GM18502 (cell line): ENCODE results near the gene MEIS2.

Experiments used
- ATAC-seq: cut with Tn5 transposase; IDR thresholded peaks from one replicate; pipeline ENCODE4 v1.9.1; 2021; ENCODE audit warnings: mild to moderate bottlenecking; ENCODE audit not compliant: unreplicated experiment, poor library complexity

MEIS2 gene

DNA sequence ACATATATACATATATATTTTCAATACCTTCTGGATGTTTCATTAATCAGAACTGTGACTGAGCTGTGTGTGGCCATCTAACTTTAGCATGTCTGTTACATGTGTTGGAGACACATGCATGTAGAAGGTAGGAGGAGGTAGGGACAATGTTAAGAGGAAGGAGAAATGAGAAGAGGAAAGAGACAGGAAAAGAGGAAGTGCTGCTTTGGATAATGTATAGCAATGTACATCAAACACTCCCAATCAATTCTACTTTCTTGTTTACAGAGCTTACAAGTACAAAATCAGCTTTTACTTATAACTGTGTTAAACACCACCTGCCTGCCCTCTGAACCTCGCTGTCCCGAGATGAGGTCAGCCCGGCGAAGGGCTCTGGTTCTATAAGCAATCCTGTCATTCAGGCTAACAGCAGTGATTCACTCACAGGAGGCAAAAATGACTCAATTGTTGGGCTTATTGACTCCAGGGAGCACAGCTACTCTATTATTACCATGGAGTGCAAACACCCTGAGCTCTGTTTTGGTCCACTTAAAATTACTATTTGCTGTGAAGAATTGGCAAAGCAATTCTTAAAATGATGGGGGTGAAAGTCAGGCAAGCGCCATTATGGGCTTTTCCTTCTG lies 188.9 kb downstream of the MEIS2 start:
- ATAC-seq = no peak

DNA sequence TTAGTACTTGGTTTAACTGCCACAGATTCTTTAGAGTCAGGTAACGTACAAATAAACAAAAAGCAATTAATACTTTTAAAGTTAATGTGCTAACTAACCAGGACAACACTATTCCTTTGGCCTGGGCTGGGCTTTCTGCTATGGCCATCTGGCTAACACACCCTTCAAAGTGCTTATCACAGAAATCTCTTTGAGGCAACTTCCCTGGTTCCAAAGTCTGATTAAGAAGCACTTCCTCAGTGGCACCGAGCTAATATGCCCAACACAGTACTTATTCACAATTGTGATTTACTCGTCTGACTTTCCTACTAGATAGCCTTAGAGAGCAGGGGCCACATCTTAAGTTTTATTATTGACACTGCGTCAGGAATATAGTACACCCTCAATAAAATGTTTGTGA lies 191.4 kb downstream of the MEIS2 start:
- ATAC-seq = no peak

DNA sequence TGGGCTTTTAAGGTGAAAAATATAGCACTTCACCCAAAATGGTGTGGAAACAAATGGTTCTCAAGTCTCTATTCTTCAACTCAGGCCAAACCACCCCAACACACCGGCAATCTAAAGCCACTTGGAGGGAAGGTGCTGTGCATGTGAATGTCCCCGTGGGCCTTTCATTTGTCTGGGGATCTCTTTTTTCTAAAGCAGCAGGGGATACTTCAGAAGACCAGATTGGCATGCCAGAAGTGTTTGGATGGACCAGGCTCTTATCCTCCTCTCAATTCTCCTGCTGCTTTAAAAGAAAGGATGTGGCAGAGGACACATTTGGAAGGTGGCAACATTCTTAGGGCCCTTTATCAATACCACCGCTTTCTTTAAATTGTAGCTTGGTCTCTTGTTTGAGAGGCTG lies 193.1 kb downstream of the MEIS2 start:
- ATAC-seq = no peak

DNA sequence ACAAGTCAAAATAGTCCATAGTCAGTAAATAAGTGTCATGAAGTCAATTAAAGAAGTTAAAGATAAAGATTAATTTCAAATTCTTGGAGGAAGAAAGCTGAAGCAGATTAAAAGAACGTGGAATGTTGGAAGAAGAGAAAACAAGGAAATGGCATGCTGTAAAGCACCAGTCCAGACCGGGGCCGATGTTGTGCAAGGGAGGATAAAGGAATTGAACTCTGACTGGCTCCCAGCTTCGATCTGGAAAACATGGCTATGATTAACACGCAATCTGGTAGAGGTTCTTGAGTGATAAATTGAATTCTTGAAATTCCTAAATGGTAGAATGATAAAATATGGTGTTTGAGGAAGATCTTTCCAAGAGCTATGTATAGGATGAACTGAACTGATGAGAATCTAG lies 194.4 kb downstream of the MEIS2 start:
- no peak for ATAC-seq

DNA sequence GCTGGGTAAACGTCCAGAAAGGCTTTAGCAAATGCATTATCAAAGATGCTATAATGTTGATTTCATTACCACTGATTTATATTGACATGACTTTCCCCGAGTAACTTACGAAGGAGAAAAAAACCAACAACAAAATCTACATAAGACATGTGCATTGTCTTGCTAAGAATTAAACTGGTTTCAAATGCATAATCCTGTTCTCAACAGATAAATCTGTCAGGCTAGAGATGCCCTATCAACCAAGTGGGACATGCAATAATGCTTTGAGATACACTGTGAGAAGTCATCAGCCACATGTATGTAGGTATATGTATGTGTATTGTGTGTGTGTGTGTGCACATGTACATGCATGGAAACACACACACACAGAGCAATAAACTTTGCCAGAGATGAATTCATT lies 195.6 kb downstream of the MEIS2 start:
- no peak for ATAC-seq

DNA sequence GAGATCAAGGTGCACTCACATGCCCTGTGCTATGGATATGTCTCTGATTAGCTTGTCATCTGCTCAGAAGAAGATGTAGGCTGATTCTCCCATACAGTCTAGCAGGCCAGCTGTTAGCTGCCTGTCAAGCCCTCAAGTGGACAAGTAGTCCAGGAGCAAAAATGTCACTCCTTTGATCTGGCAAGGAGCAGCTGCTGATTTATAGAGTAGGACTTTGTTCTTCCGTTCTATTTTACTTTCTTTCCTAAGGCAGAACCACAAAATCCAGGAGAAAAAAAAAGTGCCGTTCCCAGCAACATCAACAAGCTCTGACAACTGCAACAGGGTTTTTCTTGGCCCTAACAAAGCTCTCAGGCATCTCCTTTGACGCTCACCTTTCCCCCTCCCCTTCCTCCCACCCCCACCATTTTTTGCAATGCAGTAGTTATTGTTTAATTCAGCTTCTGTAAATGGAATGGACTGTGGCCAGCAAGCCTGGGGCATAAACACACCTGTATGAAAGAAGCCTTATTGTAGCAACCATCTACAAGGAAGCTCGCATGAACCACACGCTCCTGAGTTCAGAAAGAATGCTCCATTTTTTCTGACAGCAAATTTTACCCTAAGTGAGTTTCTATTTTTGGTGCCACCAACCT lies 196.3 kb downstream of the MEIS2 start:
- ATAC-seq = no peak

DNA sequence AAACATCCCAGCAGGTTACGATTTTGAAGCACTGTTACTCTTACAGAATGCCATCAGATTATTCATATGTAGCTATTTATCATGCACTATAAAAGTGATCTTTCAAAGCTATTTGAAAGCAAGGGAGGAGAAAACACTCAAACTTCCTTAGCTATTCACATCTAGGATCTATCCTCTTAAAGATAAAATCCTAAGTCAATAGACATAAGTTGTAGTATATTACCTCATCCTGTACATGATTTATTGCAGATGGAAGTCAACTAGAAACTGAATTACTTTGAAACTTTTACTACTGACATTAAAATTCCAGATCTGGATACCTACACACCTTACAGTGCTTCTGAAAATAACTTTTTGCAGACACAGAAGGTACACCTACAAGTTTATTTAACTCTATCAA lies 197.2 kb downstream of the MEIS2 start:
- no peak for ATAC-seq

DNA sequence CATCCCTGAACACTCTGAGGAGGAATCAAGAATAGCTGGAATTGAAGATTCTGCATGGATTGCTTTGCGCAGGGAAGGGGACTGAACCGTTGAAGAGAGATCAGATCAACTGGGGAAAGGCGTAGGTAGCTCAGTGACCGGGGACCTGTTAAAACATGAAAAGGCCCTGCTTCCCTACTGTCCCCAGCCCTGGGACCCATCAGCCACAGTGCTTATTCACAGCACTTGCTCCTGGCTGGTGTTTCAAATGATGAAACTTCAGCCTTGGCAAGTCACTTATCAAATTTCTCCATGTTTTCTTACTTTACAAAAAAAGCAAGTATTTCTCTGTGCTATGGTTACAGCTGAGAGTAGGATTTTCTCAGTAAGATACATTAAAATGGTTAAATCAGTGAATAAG lies 199.3 kb downstream of the MEIS2 start:
- no peak for ATAC-seq

DNA sequence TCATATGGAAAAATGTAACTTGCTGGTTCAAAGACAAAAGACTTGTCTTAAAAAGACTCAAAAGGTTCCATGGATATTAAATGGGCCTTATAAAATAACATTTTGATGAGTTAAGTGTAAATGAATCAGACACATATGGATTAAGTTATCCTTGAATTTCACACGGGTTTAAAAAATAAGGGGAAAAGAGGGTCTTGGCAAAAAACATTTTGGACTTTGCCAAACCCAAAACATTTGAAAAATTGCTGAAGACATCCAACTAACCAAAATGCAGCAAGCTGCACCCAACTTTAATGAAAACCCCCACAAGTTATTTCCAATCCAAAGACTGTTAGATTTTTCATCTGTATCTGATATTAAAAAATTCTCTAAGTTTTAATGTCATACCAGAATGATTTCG lies 200.7 kb downstream of the MEIS2 start:
- ATAC-seq = no peak

DNA sequence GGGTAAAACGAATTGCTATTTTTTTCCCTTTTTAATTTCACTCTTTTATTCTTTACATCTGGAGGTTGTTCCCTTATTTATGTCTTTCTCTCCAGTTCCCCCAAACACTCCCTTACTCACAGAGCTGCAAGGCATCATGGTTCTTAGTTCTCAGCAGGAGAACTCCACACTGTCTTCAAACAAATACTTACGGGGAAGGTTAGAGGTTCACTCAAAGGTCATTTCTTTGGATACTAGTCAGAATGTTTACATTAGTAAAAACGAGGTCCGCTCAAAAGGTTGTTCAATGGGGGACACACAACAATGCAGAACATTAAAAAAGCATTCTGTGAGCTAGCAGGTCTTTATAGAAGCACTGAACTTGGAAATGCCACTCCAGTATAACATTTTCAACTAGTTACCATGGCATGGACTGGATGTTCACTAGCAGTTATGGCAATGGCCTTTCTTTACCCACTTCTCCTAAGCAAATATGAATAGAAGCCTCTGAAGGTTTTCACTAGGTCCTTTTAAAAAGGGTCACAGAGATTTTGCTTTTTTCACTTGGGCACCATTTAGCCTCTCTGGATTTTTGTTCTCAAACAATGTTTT lies 201.7 kb downstream of the MEIS2 start:
- no peak for ATAC-seq

DNA sequence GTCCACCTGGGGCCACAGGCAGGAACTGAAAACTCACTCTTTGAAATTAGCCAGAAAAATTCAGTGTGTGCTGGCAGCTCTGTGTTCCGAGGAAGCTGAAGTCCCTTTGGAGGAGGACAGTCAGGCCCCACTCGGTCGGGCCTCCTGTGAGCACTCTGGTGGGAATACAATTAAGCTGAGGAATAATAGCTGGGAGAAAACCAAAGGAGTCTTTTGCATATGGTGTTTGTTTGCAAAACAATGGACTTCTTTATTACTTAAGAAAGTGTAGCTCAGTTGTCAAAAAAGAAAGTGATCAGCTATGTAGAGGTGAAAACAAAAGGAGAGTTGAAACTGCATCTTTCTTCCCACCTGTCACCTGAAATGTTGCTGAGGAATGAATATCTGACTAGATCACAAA lies 202.5 kb downstream of the MEIS2 start:
- no peak for ATAC-seq

DNA sequence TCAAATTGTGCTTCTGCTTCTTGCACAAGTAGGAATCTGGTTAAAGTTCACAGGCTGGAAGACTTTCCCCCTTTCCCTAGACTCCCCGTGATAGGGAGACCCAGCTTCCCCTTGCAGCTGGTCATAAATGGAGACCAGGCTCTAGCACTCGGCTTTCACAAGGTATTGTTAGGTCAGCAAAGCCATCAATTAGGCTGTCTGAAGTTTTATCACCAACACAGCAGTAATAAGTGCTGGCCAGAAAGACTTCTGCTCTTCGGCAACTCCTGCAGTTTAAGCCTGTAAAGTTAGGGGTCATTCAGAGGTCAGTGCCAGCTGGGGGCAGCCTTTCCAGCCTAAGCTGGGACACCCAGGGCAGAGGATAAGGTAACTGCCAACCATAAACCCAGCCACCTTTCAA lies 203.4 kb downstream of the MEIS2 start:
- no peak for ATAC-seq

DNA sequence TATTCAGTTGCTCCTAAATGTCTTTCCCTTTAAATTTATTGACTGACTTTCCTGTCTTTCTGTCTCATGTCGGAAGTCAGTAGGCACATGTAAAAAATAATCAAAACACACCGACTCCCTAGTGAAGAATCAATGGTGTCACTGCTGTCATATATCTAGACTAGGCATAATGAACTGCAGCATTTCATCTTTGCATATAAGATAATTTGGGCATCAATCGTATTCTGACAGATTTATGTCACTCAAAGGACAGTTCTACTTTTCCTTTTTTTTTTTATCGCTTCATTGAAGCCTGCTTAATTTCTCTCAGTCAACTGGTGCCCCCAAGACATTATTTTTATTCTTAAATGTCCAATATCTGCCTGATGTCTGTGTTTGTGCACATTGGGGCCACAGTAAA lies 206.3 kb downstream of the MEIS2 start:
- ATAC-seq = no peak

DNA sequence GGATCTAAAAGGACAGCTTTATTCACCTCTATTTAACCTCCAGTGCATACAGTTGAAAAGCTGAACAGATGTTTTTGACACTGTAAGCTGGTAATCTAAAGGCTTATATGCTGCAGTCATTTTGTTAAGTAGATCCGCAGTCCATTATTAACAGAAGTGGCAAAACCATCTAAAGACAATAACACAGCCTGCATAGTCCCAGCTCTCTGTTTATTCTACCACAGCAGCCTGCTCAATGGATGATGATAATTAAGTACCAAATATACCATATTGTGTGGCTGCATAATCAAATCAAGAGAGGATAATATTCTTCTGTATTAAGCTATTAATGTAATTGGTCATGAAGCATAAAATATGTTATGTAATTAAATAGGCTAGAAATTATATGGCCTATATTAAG lies 207.1 kb downstream of the MEIS2 start:
- ATAC-seq = no peak

DNA sequence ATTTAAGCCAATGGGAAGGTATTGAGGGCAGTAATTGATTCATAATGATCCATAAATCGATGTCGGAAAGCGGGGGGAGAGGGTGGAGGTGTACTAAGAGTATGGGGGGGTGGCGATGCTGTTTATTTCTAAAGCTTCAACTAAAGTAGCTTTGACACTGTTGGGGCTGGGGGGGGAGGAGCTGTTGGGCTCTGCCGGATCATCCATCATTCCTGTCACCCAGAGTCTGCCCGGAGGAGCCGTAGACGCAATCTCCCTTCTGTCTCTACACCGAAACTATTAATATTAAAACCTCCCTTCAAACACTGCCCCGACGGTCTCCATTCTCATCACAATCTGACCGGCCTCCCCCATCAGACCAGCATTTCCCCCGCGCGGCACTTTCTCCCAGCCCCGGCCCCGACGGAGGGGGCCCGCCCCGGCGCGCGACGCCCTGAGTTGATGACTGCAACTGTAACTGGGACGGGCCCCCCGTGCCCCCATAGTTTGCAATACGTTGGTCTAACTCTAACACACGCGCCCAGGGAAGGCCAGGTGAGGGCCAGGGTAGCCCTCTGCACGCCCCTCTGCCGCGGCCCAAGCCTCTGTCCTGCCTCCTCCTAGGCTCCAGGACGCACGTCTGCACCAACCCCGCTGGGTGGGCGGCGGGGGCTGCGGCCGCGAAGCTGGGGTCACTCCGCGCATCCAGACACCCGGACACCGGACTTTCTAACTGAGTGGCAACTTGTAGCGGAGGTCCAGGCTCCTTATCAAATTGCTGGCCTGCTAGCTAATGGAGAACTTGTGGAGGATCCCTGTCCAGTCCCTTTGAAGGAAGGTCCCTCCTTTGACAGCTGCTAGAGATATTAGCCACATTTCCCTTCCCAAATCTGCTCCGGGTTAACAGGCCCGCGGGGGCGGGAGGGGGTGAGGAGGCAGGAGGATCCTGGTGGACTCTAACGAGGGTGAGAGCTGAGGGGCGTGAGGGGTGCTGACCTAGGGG lies 212.0 kb downstream of the MEIS2 start:
- no peak for ATAC-seq

DNA sequence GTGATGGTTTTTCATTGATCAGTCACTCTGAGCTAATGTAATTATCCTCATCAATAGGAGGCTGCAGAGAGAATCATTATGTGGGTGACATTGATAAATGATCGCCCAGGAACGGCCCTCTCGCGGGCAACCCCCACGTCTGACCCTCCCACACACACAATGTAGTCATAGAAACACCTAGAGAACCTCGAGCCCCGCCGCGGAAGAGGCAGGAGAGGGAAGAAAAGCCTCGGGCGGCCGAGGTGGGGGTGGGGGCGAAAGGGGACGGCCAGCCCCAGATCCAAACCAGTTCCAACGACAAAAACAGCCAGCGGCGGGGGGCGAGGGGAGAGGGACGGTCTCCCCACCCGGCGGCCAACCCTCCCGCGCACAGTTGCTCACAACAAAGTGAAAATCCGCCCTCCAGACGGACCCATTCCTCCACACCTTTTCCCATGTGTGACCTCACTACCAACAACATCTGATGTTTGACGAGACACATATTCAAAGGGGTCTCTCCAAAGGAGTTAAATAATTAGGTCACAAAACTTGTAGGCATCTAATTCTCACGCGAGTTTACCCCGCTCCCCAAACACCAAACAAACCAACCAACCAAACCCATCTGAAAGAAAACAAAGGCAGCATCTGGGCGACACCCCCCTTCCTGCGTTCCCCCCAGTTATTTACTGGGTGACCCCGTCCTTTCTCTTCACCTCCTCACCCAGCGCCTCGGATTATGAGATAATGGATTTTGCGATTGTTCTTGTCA lies 213.0 kb downstream of the MEIS2 start:
- no peak for ATAC-seq

DNA sequence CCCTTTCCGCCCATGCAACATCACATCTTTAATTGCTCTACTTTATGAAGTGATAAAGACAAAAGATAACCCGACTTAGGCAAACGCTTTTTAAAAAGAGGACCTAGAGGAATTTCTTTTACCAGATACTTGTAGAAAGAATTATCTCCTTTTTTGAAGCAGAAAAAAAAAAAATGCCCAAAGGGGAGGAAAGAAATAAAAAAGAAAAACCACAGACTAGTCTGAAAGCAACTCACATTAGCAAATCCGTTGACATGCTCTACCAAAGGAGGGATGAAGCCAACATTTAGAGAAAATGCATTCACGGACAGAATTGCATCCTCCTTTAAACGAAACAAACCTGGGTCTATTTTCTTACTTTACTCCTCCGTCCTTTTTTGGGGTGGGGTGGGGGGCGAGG lies 213.6 kb downstream of the MEIS2 start:
- ATAC-seq = no peak

DNA sequence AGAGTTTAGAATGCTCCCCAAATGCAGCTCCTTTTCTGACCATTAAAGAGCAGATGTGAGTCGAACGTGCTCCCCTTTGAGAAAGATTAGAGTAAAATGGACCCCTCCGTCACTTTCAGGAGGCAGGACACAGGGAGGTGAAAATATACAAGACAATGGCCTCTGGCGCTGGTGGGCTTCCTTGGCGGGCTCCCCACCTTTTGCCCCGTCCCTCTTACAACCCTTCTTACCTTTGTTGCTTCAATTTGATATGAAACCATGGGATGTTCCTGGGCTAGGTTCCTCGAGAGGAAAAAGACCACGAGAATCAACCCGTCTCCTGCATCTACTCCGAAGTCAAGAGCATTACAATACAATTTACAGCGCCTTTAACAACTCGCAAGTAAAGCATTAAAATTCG lies 214.2 kb downstream of the MEIS2 start:
- no peak for ATAC-seq

DNA sequence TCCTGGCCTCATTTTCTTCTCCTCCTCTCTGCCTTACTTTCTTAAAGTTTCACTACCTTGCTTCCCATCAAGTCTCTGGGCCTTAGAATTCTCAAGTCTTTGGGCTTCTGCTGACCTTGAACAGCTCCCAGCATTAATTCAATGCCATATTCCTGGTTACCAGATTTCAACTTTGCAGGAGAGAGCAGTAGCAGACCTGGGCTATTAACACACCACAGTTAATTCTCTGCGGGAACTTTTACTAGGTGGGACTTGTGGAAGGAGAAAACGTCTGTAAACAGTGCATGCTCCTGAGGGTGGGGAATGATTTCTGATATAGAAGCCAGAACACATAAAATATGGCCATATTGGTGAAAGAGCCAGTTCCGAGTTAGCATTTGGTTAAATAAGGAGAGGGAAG lies 214.6 kb downstream of the MEIS2 start:
- ATAC-seq = no peak

DNA sequence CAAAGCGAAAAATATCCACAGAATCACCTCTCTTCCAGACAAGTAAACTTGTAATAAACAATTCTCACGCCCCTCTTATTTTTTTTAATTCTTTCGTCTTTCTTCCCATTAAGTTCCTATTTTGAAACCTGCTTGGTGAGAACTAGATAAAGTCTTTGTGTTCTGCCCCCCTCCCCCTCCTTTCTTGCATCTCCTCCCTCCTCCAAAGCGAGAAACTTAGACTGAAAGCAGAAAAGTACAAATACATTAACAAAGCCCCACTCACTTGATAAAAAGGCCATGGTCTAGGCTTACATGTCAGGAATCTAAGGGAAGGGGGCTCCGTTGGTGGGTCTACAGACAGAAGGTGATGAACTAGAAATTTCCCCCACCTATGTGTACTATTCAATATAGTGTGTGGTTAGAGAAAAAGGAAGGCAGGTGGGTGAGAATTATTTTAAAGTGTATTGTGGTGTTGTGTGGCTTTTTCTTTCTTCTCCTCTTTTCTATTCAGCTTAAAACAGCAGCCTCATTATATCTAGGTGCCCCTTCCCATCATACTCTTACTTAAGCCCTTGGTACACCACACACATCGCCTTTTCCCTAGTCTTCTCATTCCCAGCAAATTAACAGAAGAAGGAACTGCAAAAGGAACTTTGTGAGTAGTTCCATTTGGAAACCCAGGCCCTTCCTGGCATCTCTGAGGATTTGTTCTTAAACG lies 215.3 kb downstream of the MEIS2 start:
- no peak for ATAC-seq
